HG02852 (cell line): ENCODE measurements around the gene STEAP3.

Source experiments
- ATAC-seq: cut with Tn5 transposase; IDR thresholded peaks from one replicate; pipeline ENCODE4 v1.9.1; 2021; ENCODE audit warnings: mild to moderate bottlenecking, moderate library complexity; ENCODE audit not compliant: unreplicated experiment

STEAP3 gene

GRCh38 chr2:119197529-119198239 is 25.9 kb upstream of the STEAP3 start:
- ATAC-seq, result no peak

GRCh38 chr2:119198240-119198840 is 25.3 kb upstream of the STEAP3 start:
- no peak for ATAC-seq

GRCh38 chr2:119201815-119202214 is 21.8 kb upstream of the STEAP3 start:
- ATAC-seq, result no peak

- no peak for ATAC-seq
These were observed 20.9 kb upstream of the STEAP3 start for GRCh38 chr2:119202610-119203310.

- no peak for ATAC-seq
These were observed 19.1 kb upstream of the STEAP3 start for GRCh38 chr2:119204525-119204924.

- no peak for ATAC-seq
These were observed 18.5 kb upstream of the STEAP3 start for GRCh38 chr2:119205001-119205706.

GRCh38 chr2:119206201-119206600 is 17.4 kb upstream of the STEAP3 start:
- ATAC-seq, result no peak

GRCh38 chr2:119207447-119207846 is 16.2 kb upstream of the STEAP3 start:
- ATAC-seq, result no peak

- no peak for ATAC-seq
These were observed 14.8 kb upstream of the STEAP3 start for GRCh38 chr2:119208791-119209203.

- no peak for ATAC-seq
These were observed 11.4 kb upstream of the STEAP3 start for GRCh38 chr2:119212139-119212800.

- no peak for ATAC-seq
These were observed 9.1 kb upstream of the STEAP3 start for GRCh38 chr2:119214453-119215037.

- no peak for ATAC-seq
These were observed 6.6 kb upstream of the STEAP3 start for GRCh38 chr2:119216994-119217393.

- no peak for ATAC-seq
These were observed 5.1 kb upstream of the STEAP3 start for GRCh38 chr2:119218478-119219064.

GRCh38 chr2:119219873-119220272 is 3.8 kb upstream of the STEAP3 start:
- no peak for ATAC-seq

- no peak for ATAC-seq
These were observed 2.8 kb upstream of the STEAP3 start for GRCh38 chr2:119220720-119221301.

- no peak for ATAC-seq
These were observed 2.0 kb upstream of the STEAP3 start for GRCh38 chr2:119221609-119222008.

GRCh38 chr2:119222213-119222612 is 1.4 kb upstream of the STEAP3 start:
- ATAC-seq, result no peak

GRCh38 chr2:119222863-119223520 is 642 bp upstream of the STEAP3 start:
- ATAC-seq, result no peak

- no peak for ATAC-seq
These were observed 914 bp downstream of the STEAP3 start for GRCh38 chr2:119224391-119225104.
